ENCODE results near the gene POLE.

POLE gene

GRCh38 chr12:132577191-132577920 lies 109.8 kb downstream of the POLE start:
- no peak for DNase-seq (ENCODE audit: low spot score)

DNA sequence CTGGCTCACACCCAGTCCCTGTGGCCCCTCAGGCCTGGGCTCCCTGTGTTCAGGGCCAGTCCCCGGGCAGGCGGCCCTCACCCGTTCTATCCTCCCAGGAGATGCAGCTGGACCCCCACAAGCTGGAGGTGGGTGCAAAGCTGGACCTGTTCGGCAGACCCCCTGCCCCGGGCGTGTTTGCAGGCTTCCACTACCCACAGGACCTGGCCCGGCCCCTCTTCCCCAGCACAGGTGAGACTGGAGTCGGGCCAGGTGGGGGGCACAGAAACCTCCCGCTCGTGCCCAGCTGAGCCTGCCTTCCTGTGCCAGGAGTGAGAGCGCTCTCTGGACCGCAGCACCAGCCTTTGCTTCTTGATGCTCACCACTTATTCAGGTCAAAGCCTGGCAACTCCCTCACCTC lies 110.4 kb downstream of the POLE start:
- no peak for DNase-seq (ENCODE audit: low spot score)

DNA sequence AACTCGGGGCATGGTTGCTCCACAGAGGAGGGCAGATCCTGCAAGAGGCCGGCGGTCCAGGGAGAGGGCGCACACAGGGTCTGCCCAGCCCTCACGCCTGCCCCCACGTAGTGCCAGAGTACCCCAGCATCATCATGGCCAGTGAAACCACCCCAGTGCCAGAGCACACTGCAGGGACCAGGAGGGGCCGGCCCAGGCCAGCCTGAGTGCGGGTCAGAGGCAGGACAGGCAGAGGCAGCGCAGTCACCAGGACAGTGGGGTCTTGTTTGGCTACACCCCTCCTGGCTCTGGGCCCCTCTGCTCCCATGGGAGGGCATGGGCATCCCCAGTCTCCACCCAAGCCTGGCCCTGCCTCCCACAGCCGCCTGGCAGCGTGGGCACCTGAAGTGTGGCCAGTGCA lies 111.5 kb downstream of the POLE start:
- no peak for DNase-seq (ENCODE audit: low spot score)

DNA sequence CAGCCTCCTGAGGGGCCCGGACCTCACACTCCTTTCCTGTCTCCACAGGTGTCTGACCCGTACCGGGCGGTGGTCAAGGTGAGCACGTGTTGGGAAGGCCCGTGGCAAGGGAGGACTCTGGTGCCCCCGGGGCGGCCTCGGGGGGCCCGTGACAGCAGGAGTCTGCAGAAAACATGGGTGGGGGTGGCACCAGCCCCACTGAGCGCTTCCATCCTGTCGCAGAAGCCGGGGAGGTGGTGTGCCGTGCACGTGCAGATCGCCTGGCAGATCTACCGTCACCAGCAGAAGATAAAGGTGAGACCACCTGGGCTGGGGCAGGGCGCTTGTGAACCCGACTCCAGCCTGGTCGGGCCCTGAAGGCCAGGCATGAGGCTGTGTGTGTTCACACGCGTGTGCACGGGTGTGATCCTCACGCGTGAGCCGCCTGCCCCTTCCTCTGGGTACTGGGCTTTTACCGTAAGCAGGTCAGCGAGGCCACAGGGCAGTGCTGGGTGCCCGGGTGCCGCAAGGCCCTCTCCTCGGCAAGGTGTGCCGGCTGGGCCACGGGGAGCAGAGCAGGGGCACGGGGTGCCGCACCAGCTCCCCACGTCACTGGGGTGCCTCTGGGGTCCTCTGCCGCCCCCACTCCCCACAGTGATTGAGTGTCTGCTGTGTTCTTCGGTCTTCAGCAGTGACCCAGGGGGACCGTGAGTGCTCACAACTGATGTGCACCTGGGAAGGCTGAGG lies 112.7 kb downstream of the POLE start:
- no peak for DNase-seq (ENCODE audit: low spot score)

Measured in D341Med (cell line).